Measurements from ENCODE around the gene CAMTA1. TPM values are rescaled to one million over a fixed set of nuclear protein-coding genes. Genes with fewer than 3 reads are reported as not detected.

Gene CAMTA1
- polyA plus RNA-seq, 1 donor from 2014 or later, result 162 TPM

DNA sequence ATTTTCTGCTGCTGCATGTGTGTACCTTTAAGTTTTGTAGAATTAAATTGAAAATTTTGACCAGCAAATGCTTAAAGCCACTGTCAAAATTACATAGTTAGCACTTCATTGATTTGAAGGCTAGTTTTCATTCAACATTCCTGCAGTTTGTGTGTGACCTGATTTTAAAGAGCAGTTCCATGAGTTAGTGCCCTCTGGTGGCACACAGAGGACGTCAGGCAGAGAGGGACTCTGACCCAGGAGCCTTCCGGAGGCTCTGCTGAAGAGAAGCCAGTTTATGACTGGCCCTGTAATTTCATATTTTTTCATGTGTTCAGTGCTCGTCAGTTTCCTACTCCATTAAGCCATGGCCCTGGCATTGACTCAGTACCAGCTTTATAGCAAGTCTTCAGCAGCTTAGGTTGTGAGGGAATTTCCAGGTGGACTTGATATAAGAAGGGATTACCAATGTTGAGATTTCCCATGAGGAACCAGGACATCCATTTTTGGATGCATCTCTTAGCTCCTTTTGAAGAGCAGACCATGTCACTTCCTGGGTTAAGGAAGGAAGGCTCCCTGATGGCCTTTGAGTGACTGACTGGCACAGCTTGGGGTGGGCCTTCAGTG lies 104.7 kb downstream of the CAMTA1 start:
- Histone ChIP-seq H3K9ac (ENCODE audit: low read length) (no peak overlapping the region), H3K9me3 (ENCODE audit: low read length) (no peaks in the 10 kb centered on the region), H3K4me2 (ENCODE audit: low read length) (no peak overlapping the region), H2AFZ (ENCODE audit: low read depth, low read length) (no peak overlapping the region), H3F3A (ENCODE audit: insufficient read depth, low read length, poor library complexity, severe bottlenecking) (no peaks in the 10 kb centered on the region), H3K36me3 (ENCODE audit: insufficient read depth, low read length) (no peaks in the 10 kb centered on the region), H3K27ac (ENCODE audit: low read length) (no peak overlapping the region), H3K9me2 (ENCODE audit: insufficient read depth, low read length) (no peaks in the 10 kb centered on the region), H4K20me1 (ENCODE audit: insufficient read depth) (no peaks in the 10 kb centered on the region), H3K79me2 (replicated peaks; ENCODE audit: insufficient read depth, low read length) (peaks cover 3% of the 10 kb centered on the region), H3K27me3 (ENCODE audit: insufficient read depth, low read depth, low read length) (no peaks in the 10 kb centered on the region), H3K4me3 (ENCODE audit: low read length) (no peak overlapping the region)
- TF ChIP-seq, protein P1, sequence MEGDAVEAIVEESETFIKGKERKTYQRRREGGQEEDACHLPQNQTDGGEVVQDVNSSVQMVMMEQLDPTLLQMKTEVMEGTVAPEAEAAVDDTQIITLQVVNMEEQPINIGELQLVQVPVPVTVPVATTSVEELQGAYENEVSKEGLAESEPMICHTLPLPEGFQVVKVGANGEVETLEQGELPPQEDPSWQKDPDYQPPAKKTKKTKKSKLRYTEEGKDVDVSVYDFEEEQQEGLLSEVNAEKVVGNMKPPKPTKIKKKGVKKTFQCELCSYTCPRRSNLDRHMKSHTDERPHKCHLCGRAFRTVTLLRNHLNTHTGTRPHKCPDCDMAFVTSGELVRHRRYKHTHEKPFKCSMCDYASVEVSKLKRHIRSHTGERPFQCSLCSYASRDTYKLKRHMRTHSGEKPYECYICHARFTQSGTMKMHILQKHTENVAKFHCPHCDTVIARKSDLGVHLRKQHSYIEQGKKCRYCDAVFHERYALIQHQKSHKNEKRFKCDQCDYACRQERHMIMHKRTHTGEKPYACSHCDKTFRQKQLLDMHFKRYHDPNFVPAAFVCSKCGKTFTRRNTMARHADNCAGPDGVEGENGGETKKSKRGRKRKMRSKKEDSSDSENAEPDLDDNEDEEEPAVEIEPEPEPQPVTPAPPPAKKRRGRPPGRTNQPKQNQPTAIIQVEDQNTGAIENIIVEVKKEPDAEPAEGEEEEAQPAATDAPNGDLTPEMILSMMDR (IDR thresholded peaks at IDR 0.05; ENCODE audit: poor library complexity, severe bottlenecking), result peak; percentile 61
- TF ChIP-seq EP300 (conservative IDR thresholded peaks at IDR 0.05; ENCODE audit: poor library complexity, severe bottlenecking), result no peak
- peak; percentile 64 for TF ChIP-seq SMC3 (conservative IDR thresholded peaks at IDR 0.05; ENCODE audit: poor library complexity)
- TF ChIP-seq POLR2AphosphoS5 (IDR thresholded peaks at IDR 0.05), result no peak
- peak; percentile 49 for TF ChIP-seq RAD21 (conservative IDR thresholded peaks at IDR 0.05)

DNA sequence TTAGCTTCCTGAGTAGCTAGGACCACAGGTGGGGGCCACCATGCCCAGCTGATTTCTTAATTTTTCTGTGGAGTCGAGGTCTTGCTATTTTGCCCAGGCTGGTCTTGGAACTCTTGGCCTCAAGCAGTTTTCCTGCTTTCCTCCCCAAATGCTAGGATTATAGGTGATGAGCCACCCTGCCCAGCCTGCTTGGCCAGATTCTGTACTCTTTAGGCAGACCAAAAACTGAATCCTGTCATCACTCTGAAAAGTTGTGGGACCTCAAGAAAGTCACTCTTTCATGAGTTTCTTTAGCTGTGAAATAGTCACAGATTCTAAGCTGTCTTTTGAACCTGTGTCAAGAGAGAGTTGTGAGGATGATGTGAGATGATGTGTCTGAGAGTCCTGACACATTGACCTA lies 105.4 kb downstream of the CAMTA1 start:
- H3K4me2 ChIP-seq (ENCODE audit: low read length), result no peak overlapping the region
- TF ChIP-seq POLR2AphosphoS5 (IDR thresholded peaks at IDR 0.05) (no peak), SMC3 (conservative IDR thresholded peaks at IDR 0.05; ENCODE audit: poor library complexity) (no peak), RAD21 (conservative IDR thresholded peaks at IDR 0.05) (no peak), MXI1 (conservative IDR thresholded peaks at IDR 0.05; ENCODE audit: poor library complexity, severe bottlenecking) (no peak)
- peaks cover 3% of the 10 kb centered on the region for H3K79me2 ChIP-seq (replicated peaks; ENCODE audit: insufficient read depth, low read length)
- no peaks in the 10 kb centered on the region for H3K36me3 ChIP-seq (ENCODE audit: insufficient read depth, low read length)
- no peak overlapping the region for H3K27ac ChIP-seq (ENCODE audit: low read length)
- H3K9me2 ChIP-seq (ENCODE audit: insufficient read depth, low read length), result no peaks in the 10 kb centered on the region
- H2AFZ ChIP-seq (ENCODE audit: low read depth, low read length), result no peak overlapping the region
- H3K9ac ChIP-seq (ENCODE audit: low read length), result no peak overlapping the region
- H3K9me3 ChIP-seq (ENCODE audit: low read length), result no peaks in the 10 kb centered on the region
- no peaks in the 10 kb centered on the region for H4K20me1 ChIP-seq (ENCODE audit: insufficient read depth)
- no peaks in the 10 kb centered on the region for H3K27me3 ChIP-seq (ENCODE audit: insufficient read depth, low read depth, low read length)
- no peaks in the 10 kb centered on the region for H3F3A ChIP-seq (ENCODE audit: insufficient read depth, low read length, poor library complexity, severe bottlenecking)
- H3K4me3 ChIP-seq (ENCODE audit: low read length), result no peak overlapping the region

DNA sequence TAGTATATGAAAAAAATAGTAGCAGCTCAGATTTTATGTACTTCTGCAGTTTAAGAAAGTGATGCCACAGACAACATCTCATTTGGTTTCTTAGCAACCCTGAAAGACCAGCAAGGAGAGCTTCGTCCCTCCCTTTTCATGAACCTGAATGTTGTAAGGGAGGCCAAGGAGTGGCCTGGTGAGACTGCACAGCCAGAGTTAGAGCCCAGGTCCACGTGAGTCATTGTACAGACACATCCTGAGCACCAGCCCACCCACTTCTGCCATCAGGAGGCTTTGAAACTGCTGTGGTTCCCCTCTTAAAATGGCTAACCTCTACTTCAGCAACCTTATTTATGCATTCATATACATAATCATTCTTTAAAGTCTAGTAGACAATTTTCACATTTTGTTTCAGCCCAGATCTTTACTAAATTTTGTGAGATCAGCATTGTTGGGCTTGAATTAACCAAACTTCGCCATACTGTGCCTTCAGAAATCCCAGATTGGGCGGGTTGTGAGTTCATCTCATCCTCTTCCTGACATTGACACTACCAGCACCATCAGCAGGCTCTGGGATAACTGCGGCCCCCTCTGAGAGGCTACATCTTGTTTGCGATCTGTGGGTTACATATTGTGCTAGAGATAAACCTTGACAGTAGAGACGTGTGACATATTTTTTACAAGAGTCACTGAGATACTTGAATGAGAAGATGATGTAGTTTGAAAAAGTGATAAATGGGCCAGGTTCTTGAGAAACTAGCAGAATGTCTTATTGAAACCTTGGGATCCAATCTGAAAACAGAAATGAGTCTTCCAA lies 106.7 kb downstream of the CAMTA1 start:
- Histone ChIP-seq H3F3A (ENCODE audit: insufficient read depth, low read length, poor library complexity, severe bottlenecking) (no peaks in the 10 kb centered on the region), H3K4me2 (ENCODE audit: low read length) (no peak overlapping the region), H3K36me3 (ENCODE audit: insufficient read depth, low read length) (no peaks in the 10 kb centered on the region), H3K27me3 (ENCODE audit: insufficient read depth, low read depth, low read length) (no peaks in the 10 kb centered on the region), H3K4me3 (ENCODE audit: low read length) (no peak overlapping the region), H3K79me2 (replicated peaks; ENCODE audit: insufficient read depth, low read length) (peaks cover 3% of the 10 kb centered on the region), H3K9me3 (ENCODE audit: low read length) (no peaks in the 10 kb centered on the region), H3K27ac (ENCODE audit: low read length) (no peak overlapping the region), H4K20me1 (ENCODE audit: insufficient read depth) (no peaks in the 10 kb centered on the region), H3K9me2 (ENCODE audit: insufficient read depth, low read length) (no peaks in the 10 kb centered on the region), H2AFZ (ENCODE audit: low read depth, low read length) (no peak overlapping the region), H3K9ac (ENCODE audit: low read length) (no peak overlapping the region)
- no peak for TF ChIP-seq TAF1 (IDR thresholded peaks at IDR 0.05; ENCODE audit: low read depth)
- TF ChIP-seq, protein P1 (IDR thresholded peaks at IDR 0.05; ENCODE audit: poor library complexity, severe bottlenecking), result no peak
- no peak for TF ChIP-seq POLR2AphosphoS5 (IDR thresholded peaks at IDR 0.05)
- no peak for TF ChIP-seq SMC3 (conservative IDR thresholded peaks at IDR 0.05; ENCODE audit: poor library complexity)
- TF ChIP-seq, protein P2, sequence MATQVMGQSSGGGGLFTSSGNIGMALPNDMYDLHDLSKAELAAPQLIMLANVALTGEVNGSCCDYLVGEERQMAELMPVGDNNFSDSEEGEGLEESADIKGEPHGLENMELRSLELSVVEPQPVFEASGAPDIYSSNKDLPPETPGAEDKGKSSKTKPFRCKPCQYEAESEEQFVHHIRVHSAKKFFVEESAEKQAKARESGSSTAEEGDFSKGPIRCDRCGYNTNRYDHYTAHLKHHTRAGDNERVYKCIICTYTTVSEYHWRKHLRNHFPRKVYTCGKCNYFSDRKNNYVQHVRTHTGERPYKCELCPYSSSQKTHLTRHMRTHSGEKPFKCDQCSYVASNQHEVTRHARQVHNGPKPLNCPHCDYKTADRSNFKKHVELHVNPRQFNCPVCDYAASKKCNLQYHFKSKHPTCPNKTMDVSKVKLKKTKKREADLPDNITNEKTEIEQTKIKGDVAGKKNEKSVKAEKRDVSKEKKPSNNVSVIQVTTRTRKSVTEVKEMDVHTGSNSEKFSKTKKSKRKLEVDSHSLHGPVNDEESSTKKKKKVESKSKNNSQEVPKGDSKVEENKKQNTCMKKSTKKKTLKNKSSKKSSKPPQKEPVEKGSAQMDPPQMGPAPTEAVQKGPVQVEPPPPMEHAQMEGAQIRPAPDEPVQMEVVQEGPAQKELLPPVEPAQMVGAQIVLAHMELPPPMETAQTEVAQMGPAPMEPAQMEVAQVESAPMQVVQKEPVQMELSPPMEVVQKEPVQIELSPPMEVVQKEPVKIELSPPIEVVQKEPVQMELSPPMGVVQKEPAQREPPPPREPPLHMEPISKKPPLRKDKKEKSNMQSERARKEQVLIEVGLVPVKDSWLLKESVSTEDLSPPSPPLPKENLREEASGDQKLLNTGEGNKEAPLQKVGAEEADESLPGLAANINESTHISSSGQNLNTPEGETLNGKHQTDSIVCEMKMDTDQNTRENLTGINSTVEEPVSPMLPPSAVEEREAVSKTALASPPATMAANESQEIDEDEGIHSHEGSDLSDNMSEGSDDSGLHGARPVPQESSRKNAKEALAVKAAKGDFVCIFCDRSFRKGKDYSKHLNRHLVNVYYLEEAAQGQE (IDR thresholded peaks at IDR 0.05; ENCODE audit: borderline replicate concordance), result no peak
- no peak for TF ChIP-seq MXI1 (conservative IDR thresholded peaks at IDR 0.05; ENCODE audit: poor library complexity, severe bottlenecking)
- TF ChIP-seq EZH2 (IDR thresholded peaks at IDR 0.05; ENCODE audit: borderline replicate concordance, insufficient read depth, low read length, poor library complexity, severe bottlenecking), result no peak
- TF ChIP-seq RAD21 (conservative IDR thresholded peaks at IDR 0.05), result no peak

Measured in neural cell (in vitro differentiated cells).